Psoas muscle (tissue), 8 donors: ENCODE data around the gene BARD1. TPM values are rescaled to one million over a fixed set of nuclear protein-coding genes. Genes with fewer than 3 reads are reported as not detected.
A peak's percentile ranks its signal among the peaks of the same experiment; 100 is the strongest.

Experiments
- ATAC-seq, 4 donors: fragments of 200-7000 bp; cut with Tn5 transposase; one replicate each; pipeline ENCODE4 v1.9.1; 2020; ENCODE audit warnings: moderate library complexity in 3 of 4, mild to moderate bottlenecking in 2 of 4
- DNase-seq, 2 donors: peaks; one replicate each; pipeline ENCODE4 v3.0.0-alpha.2; 2020
- H3K27ac ChIP-seq: fragments of 200-600 bp; one replicate; pipeline ENCODE4 v1.8.0; 2022
- H3K27me3 ChIP-seq, 3 donors: fragments of 200-600 bp in 1 of 3; one replicate each; pipeline versions ENCODE4 v1.6.1 to v1.8.0; 2013 to 2022; ENCODE audit warnings: low read length in 2 of 3, mild to moderate bottlenecking in 2 of 3, moderate library complexity in 1 of 3; ENCODE audit not compliant: insufficient read depth in 3 of 3
- H3K36me3 ChIP-seq, 2 donors: fragments of 200-600 bp in 1 of 2; one replicate each; pipeline versions ENCODE4 v1.6.1 to v1.8.0; 2013 to 2022; ENCODE audit warnings: low read depth in 1 of 2, mild to moderate bottlenecking in 1 of 2, moderate library complexity in 1 of 2; ENCODE audit not compliant: insufficient read depth in 1 of 2
- H3K4me1 ChIP-seq: fragments of 200-600 bp; one replicate; pipeline ENCODE4 v1.8.0; 2022
- H3K4me3 ChIP-seq: fragments of 200-600 bp; one replicate; pipeline ENCODE4 v1.8.0; 2022; ENCODE audit warnings: mild to moderate bottlenecking
- H3K9me3 ChIP-seq: fragments of 200-600 bp; one replicate; pipeline ENCODE4 v1.8.0; 2022
- CTCF ChIP-seq: fragments of 200-600 bp; IDR thresholded peaks from one replicate; pipeline ENCODE4 v1.8.0; 2022; ENCODE audit warnings: antibody characterized with exemption
- WGBS, 3 donors: extraction: QIAGEN DNeasy Blood & Tissue Kit; methylation state at CpG; one replicate each; pipeline versions ENCODE4 v1.1.6 to v1.1.7; 2013; 5-methylcytosine and 5-hydroxymethylcytosine counted together
- intact Hi-C, 2 donors: fragments of 100-400 bp; cut with DNase I; formaldehyde crosslinking; loops; one replicate each; pipeline versions ENCODE4 v1.11.0 to v1.14.2; 2022
- polyA plus RNA-seq, 3 donors: library from polyadenylated mRNA; stranded (reverse); fragments of 200-250 nt; gene quantifications; one replicate each; pipeline ENCODE4 v1.2.3, GENCODE V29; 2013
- total RNA-seq, 4 donors: library from RNA; stranded (reverse); fragmentation: NEBNext Ultra II Directional in 2 of 4; extraction: Animal tissue kit (Norgen Biotek cat#: 25700) in 2 of 4; gene quantifications; one replicate each; pipeline versions ENCODE4 v1.2.1 to v1.2.4, GENCODE V29; 2021 to 2023
- donor health status: healthy with polysubstance abuse.
- donor health status: DM: no; HTN: no; CAD: no; lungs with moderate emphysema.
- donor health status: Bipolar disorder and iron deficiency.
- donor health status: healthy.
- donor health status: DM: yes; HTN: yes; CAD: no.
- donor health status: DM: no; HTN: no; CAD: no.
- donor health status: DM: no; HTN: no; CAD: no.
- donor health status: DM: yes; HTN: yes; CAD: no.

Gene BARD1
- total and polyA plus RNA-seq, 7 donors, result 1.3 to 9.6 (median 6.0) TPM

GRCh38 chr2:214716811-214717560, 92.5 kb downstream of the BARD1 start:
- no peak overlapping the region for H3K4me3 ChIP-seq
- intact Hi-C loops, result no loop called here
- DNase-seq (peak in 1 of 2 donors; percentile 12), ATAC-seq (no peak)
- no peaks in the 10 kb centered on the region for H3K36me3 ChIP-seq
- no peaks in the 10 kb centered on the region for H3K9me3 ChIP-seq
- no peaks in the 10 kb centered on the region for H3K4me1 ChIP-seq
- H3K27ac ChIP-seq, result no peak overlapping the region
- WGBS, 3 donors, result 95 to 99% (median 96%) methylated on average over 12 of the region's 12 CpGs
- TF ChIP-seq CTCF, result no peak
- H3K27me3 ChIP-seq, result no peaks in the 10 kb centered on the region

GRCh38 chr2:214715025-214715424, 94.5 kb downstream of the BARD1 start:
- TF ChIP-seq CTCF, result no peak
- intact Hi-C loops, result no loop called here
- H3K27me3 ChIP-seq, result no peaks in the 10 kb centered on the region
- DNase-seq (no peak), ATAC-seq (no peak)
- H3K9me3 ChIP-seq, result no peaks in the 10 kb centered on the region
- no peaks in the 10 kb centered on the region for H3K4me1 ChIP-seq
- 0 to 2% (median 0%) methylated on average over 1 of the region's 1 CpG for WGBS, 3 donors
- H3K36me3 ChIP-seq, result no peaks in the 10 kb centered on the region
- H3K4me3 ChIP-seq, result no peak overlapping the region
- H3K27ac ChIP-seq, result no peak overlapping the region

- no peak overlapping the region for H3K4me3 ChIP-seq
- H3K4me1 ChIP-seq, result no peaks in the 10 kb centered on the region
- no peaks in the 10 kb centered on the region for H3K9me3 ChIP-seq
- H3K36me3 ChIP-seq, result no peaks in the 10 kb centered on the region
- DNase-seq, result no peak
- intact Hi-C loops, result no loop called here
- no peak for ATAC-seq
- no peaks in the 10 kb centered on the region for H3K27me3 ChIP-seq
- TF ChIP-seq CTCF, result no peak
- 71 to 73% (median 73%) methylated on average over 8 of the region's 8 CpGs for WGBS, 3 donors
- no peak overlapping the region for H3K27ac ChIP-seq
Observed at GRCh38 chr2:214713080-214713830, 96.2 kb downstream of the BARD1 start.

- Histone ChIP-seq H3K9me3 (no peaks in the 10 kb centered on the region), H3K36me3 (no peaks in the 10 kb centered on the region), H3K4me1 (no peaks in the 10 kb centered on the region), H3K27me3 (no peaks in the 10 kb centered on the region), H3K4me3 (no peak overlapping the region), H3K27ac (no peak overlapping the region)
- WGBS, 3 donors, result 93 to 97% (median 95%) methylated on average over 2 of the region's 2 CpGs
- DNase-seq (no peak), ATAC-seq (no peak)
- TF ChIP-seq CTCF, result no peak
- intact Hi-C loops, result no loop called here
Observed at GRCh38 chr2:214710729-214711128, 98.8 kb downstream of the BARD1 start.
